Neuronal stem cell (in vitro differentiated cells): Measurements from ENCODE around the gene CD244.
A peak's percentile ranks its signal among the peaks of the same experiment; 100 is the strongest.
"Not testable (repeated sequence)": the region's sequence is repeated elsewhere in the genome, so short reads cannot be mapped to it uniquely, and the experiment has no call there.

Experiments
- DNase-seq: peaks from one replicate; pipeline ENCODE4 v3.0.0-alpha.2; 2013; ENCODE audit warnings: low spot score
- H2AFZ ChIP-seq: one replicate; pipeline ENCODE4 v1.6.1; 2013; ENCODE audit warnings: mild to moderate bottlenecking, low read length, inconsistent platforms
- H2AK5ac ChIP-seq: 2 replicates; pipeline ENCODE4 v1.6.1; 2013; ENCODE audit warnings: low read depth, mild to moderate bottlenecking, inconsistent platforms, low read length, moderate library complexity, mixed read lengths
- H2BK120ac ChIP-seq: 2 replicates; pipeline ENCODE4 v1.6.1; 2013; ENCODE audit warnings: low read depth, mild to moderate bottlenecking, inconsistent platforms, low read length, moderate library complexity, mixed read lengths
- H2BK12ac ChIP-seq: one replicate; pipeline ENCODE4 v1.6.1; 2013; ENCODE audit warnings: low read length, inconsistent platforms
- H2BK15ac ChIP-seq: 2 replicates; pipeline ENCODE4 v1.6.1; 2013; ENCODE audit warnings: mild to moderate bottlenecking, low read length, inconsistent platforms, mixed read lengths
- H2BK5ac ChIP-seq: one replicate; pipeline ENCODE4 v1.6.1; 2013; ENCODE audit warnings: inconsistent platforms, mild to moderate bottlenecking, low read length, moderate library complexity
- H3K14ac ChIP-seq: one replicate; pipeline ENCODE4 v1.6.1; 2013; ENCODE audit warnings: low read length, inconsistent platforms
- H3K18ac ChIP-seq: 2 replicates; pipeline ENCODE4 v1.6.1; 2013; ENCODE audit warnings: low read length, inconsistent platforms
- H3K23ac ChIP-seq: 2 replicates; pipeline ENCODE4 v1.6.1; 2013; ENCODE audit warnings: low read depth, mild to moderate bottlenecking, mixed read lengths, low read length, inconsistent platforms; ENCODE audit not compliant: poor library complexity
- H3K27ac ChIP-seq: replicated peaks from 3 replicates; pipeline ENCODE4 v1.5.1; 2013; ENCODE audit warnings: low read length, inconsistent platforms
- H3K27me3 ChIP-seq, 3 experiments: 2 replicates each; pipeline ENCODE4 v1.6.1; 2013; ENCODE audit warnings: low read length in 3 of 3, mild to moderate bottlenecking in 2 of 3, inconsistent platforms in 1 of 3, low read depth in 1 of 3, mixed read lengths in 1 of 3, moderate library complexity in 1 of 3; ENCODE audit not compliant: control insufficient read depth in 3 of 3, insufficient read depth in 3 of 3
- H3K36me3 ChIP-seq, 2 donors: replicated peaks in 1 of 2; 2 replicates each; pipeline ENCODE4 v1.6.1; 2013; ENCODE audit warnings: low read length in 2 of 2; ENCODE audit not compliant: control insufficient read depth in 2 of 2, insufficient read depth in 2 of 2
- H3K4ac ChIP-seq: 2 replicates; pipeline ENCODE4 v1.6.1; 2013; ENCODE audit warnings: inconsistent platforms, mild to moderate bottlenecking, low read length, moderate library complexity
- H3K4me1 ChIP-seq, 2 donors: 1 replicate in 1 of 2; 2 replicates in 1 of 2; pipeline ENCODE4 v1.6.1; 2013; ENCODE audit warnings: low read length in 2 of 2, low read depth in 1 of 2; ENCODE audit not compliant: control insufficient read depth in 2 of 2, insufficient read depth in 1 of 2
- H3K4me2 ChIP-seq: one replicate; pipeline ENCODE4 v1.6.1; 2013; ENCODE audit warnings: mild to moderate bottlenecking, low read length, inconsistent platforms; ENCODE audit not compliant: insufficient read depth, poor library complexity, severe bottlenecking
- H3K4me3 ChIP-seq, 2 donors: 2 replicates each; pipeline ENCODE4 v1.5.1; 2013; ENCODE audit warnings: low read length in 2 of 2, mild to moderate bottlenecking in 2 of 2, inconsistent platforms in 1 of 2, moderate library complexity in 1 of 2
- H3K79me1 ChIP-seq: one replicate; pipeline ENCODE4 v1.6.1; 2013; ENCODE audit warnings: low read depth, mild to moderate bottlenecking, inconsistent platforms, low read length, moderate library complexity
- H3K9ac ChIP-seq: one replicate; pipeline ENCODE4 v1.6.1; 2013; ENCODE audit warnings: mild to moderate bottlenecking, low read depth, low read length, inconsistent platforms; ENCODE audit not compliant: poor library complexity
- H3K9me3 ChIP-seq, 2 donors: replicated peaks in 1 of 2; 2 replicates each; pipeline versions ENCODE3 to v1.6.1; 2013; ENCODE audit warnings: low read length in 2 of 2, mild to moderate bottlenecking in 2 of 2, inconsistent platforms in 1 of 2, low read depth in 1 of 2, mixed read lengths in 1 of 2, moderate library complexity in 1 of 2; ENCODE audit not compliant: control insufficient read depth in 2 of 2, insufficient read depth in 1 of 2
- H4K8ac ChIP-seq: one replicate; pipeline ENCODE4 v1.6.1; 2013; ENCODE audit warnings: low read depth, mild to moderate bottlenecking, inconsistent platforms, low read length, moderate library complexity
- H4K91ac ChIP-seq: one replicate; pipeline ENCODE4 v1.6.1; 2013; ENCODE audit warnings: low read length, low read depth, mild to moderate bottlenecking, inconsistent platforms; ENCODE audit not compliant: poor library complexity
- WGBS, 2 donors: extraction: QIAGEN DNeasy Blood & Tissue Kit; methylation state at CpG; one replicate each; pipeline ENCODE4 v1.1.7; 2013; ENCODE audit warnings: missing lambda C conversion rate in 2 of 2, mixed read lengths in 1 of 2; ENCODE audit not compliant: insufficient read length in 2 of 2, insufficient replicate concordance in 1 of 2; ENCODE audit errors: extremely low coverage in 2 of 2; 5-methylcytosine and 5-hydroxymethylcytosine counted together

Gene CD244

DNA sequence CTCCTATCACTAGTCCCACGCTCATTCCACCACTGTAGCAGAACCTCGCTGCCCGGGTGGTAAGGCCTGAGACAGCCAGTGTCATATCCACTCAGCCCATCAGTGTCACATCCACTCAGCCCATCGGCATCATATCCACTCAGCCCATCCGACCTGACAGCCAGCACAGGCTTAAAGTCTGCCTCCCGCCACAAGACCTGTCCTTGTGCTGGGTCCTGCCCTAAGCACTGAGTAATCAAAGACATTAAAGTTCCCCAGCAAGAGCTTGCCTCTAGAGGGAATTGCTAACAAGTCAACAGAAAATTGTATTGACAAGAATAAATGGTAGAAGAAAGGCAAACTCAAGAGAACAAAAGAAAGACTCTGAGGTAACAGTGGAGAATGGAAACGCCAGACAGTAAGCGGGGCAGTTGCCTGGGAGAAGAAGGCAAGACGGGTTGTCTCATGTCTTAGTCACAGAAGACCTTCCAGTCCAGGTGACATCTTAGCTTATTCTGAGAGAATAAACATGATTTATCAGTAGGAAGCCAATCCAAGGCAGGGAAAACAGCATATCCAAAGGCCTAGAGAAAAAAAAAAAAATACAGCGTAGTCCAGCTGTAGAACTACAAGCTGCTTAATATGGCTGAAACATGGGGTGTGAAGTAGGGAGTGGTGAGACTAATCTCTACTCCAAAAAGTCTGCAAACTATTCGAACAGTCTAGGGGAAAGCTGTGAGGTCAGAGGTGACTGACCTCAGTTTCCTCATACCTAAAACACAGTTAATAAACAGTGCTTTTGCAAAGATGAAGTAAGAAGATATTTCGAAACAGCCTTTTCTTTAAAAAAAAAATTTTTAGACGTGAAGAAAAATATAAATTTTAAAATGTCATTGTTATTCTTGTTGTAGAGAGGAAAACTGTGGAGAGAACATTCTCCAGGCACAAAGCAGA lies 21.2 kb upstream of the CD244 start:
- H3K23ac ChIP-seq = no peak overlapping the region
- no peaks in the 10 kb centered on the region for H3K4me1 ChIP-seq
- no peak overlapping the region for H3K14ac ChIP-seq
- H2AFZ ChIP-seq = no peak overlapping the region
- H3K4me3 ChIP-seq = no peak overlapping the region
- H2BK120ac ChIP-seq = no peak overlapping the region
- no peaks in the 10 kb centered on the region for H3K79me1 ChIP-seq
- WGBS, 2 donors = 100% methylated on average over 1 of the region's 13 CpGs
- peak overlapping the region; percentile 74 for H4K91ac ChIP-seq
- no peak overlapping the region for H2BK12ac ChIP-seq
- no peak overlapping the region for H3K4me2 ChIP-seq
- H2BK15ac ChIP-seq = no peak overlapping the region
- no peak overlapping the region for H2BK5ac ChIP-seq
- H3K4ac ChIP-seq = no peak overlapping the region
- H3K36me3 ChIP-seq = no peaks in the 10 kb centered on the region
- no peak overlapping the region for H3K27ac ChIP-seq
- H3K18ac ChIP-seq = no peak overlapping the region
- DNase-seq = no peak
- no peak overlapping the region for H2AK5ac ChIP-seq
- H4K8ac ChIP-seq = peak overlapping the region; percentile 56
- H3K27me3 ChIP-seq = no peaks in the 10 kb centered on the region
- H3K9ac ChIP-seq = peak overlapping the region; percentile 1
- H3K9me3 ChIP-seq = no peaks in the 10 kb centered on the region

DNA sequence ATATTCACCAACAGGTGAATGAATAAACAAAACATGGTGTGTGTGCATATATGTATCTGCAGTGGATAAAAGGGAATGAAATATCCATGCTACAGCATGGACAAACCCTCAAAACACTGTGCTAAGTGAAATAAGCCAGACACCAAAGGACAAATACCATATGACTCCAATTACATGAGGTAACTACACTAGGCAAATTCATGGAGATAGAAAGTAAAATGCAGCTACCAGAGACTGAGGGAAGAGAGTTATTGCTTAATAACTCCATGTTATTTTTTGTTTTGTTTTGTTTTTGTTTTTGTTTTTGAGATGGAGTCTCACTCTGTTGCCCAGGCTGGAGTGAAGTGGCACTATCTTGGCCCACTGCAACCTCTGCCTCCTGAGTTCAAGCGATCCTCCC lies 19.9 kb upstream of the CD244 start:
- Histone ChIP-seq H2AK5ac (no peak overlapping the region), H3K23ac (no peak overlapping the region), H2AFZ (no peak overlapping the region), H2BK5ac (no peak overlapping the region), H3K27ac (no peak overlapping the region), H2BK120ac (no peak overlapping the region), H3K14ac (no peak overlapping the region), H3K4me3 (no peak overlapping the region), H3K4me2 (no peak overlapping the region), H3K9me3 (no peaks in the 10 kb centered on the region), H2BK15ac (no peak overlapping the region), H3K36me3 (no peaks in the 10 kb centered on the region), H3K9ac (no peak overlapping the region), H4K91ac (no peak overlapping the region), H2BK12ac (no peak overlapping the region), H4K8ac (no peak overlapping the region), H3K18ac (no peak overlapping the region), H3K27me3 (no peaks in the 10 kb centered on the region), H3K79me1 (no peaks in the 10 kb centered on the region), H3K4me1 (no peaks in the 10 kb centered on the region), H3K4ac (no peak overlapping the region)
- WGBS, 2 donors = no CpG with 5 or more reads among the region's 1 CpG
- no peak for DNase-seq

DNA sequence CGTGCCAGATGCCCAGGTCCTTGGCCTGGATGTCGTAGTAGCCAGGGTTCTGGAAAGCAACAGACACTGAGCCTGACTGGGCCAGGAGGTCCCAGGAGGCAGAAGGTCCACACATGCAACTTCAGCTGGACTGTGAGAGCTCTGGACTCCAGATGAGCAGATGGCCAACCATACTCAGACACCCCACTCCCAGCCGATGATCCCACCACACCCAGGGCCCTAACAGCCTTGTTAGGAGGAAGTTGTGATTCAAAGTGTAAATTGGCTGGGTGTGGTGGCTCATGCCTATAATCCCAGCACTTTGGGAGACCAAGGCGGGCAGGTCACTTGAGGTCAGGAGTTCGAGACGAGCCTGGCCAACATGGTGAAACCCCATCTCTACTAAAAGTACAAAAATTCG lies 18.6 kb upstream of the CD244 start:
- not testable (repeated sequence) for H3K9ac ChIP-seq, H3K14ac ChIP-seq, H3K36me3 ChIP-seq, H3K79me1 ChIP-seq, H2BK120ac ChIP-seq, H2AK5ac ChIP-seq, H4K8ac ChIP-seq, H3K27me3 ChIP-seq, H2AFZ ChIP-seq, H2BK15ac ChIP-seq, H3K4ac ChIP-seq, H2BK12ac ChIP-seq, H3K23ac ChIP-seq, DNase-seq, H4K91ac ChIP-seq, H2BK5ac ChIP-seq, H3K4me2 ChIP-seq, H3K27ac ChIP-seq, H3K4me1 ChIP-seq, H3K9me3 ChIP-seq, H3K4me3 ChIP-seq, H3K18ac ChIP-seq
- no CpG with 5 or more reads among the region's 7 CpGs for WGBS, 2 donors

DNA sequence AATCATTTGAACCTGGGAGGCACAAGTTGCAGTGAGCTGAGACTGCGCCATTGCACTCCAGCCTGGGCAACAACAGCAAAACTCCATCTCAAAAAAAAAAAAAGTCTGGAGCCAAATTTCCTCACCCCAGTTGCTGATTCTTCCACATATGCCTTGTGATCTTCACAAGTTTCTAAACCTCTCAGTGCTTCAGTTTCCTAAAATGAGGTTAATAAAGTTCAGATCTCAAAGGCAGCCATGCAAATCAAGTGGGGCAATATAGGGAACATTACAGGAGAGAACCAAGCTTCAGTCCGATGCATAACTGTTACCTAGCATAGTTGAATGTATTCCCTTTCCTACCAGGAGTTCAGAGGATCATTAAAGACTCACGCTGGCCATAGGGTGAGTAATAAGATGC lies 17.5 kb upstream of the CD244 start:
- H3K27ac ChIP-seq = no peak overlapping the region
- no peaks in the 10 kb centered on the region for H3K9me3 ChIP-seq
- no peak overlapping the region for H4K91ac ChIP-seq
- no peak overlapping the region for H3K4me2 ChIP-seq
- no peak overlapping the region for H2BK5ac ChIP-seq
- H3K4ac ChIP-seq = no peak overlapping the region
- no peak overlapping the region for H3K9ac ChIP-seq
- no peaks in the 10 kb centered on the region for H3K4me1 ChIP-seq
- no peak overlapping the region for H2BK120ac ChIP-seq
- no peak overlapping the region for H2BK15ac ChIP-seq
- WGBS, 2 donors = no CpG with 5 or more reads among the region's 3 CpGs
- H3K14ac ChIP-seq = no peak overlapping the region
- no peaks in the 10 kb centered on the region for H3K79me1 ChIP-seq
- no peak overlapping the region for H3K18ac ChIP-seq
- DNase-seq = no peak
- no peak overlapping the region for H3K4me3 ChIP-seq
- H2BK12ac ChIP-seq = no peak overlapping the region
- no peak overlapping the region for H2AK5ac ChIP-seq
- no peak overlapping the region for H2AFZ ChIP-seq
- H3K36me3 ChIP-seq = no peaks in the 10 kb centered on the region
- no peaks in the 10 kb centered on the region for H3K27me3 ChIP-seq
- no peak overlapping the region for H3K23ac ChIP-seq
- no peak overlapping the region for H4K8ac ChIP-seq
